Posterior vena cava (tissue), 2 donors: ENCODE data around the gene NPY4R. TPM values are rescaled to one million over a fixed set of nuclear protein-coding genes. Genes with fewer than 3 reads are reported as not detected.

Source experiments
- total RNA-seq, 2 donors: library from RNA; stranded (reverse); fragmentation: NEBNext Ultra II Directional; extraction: Animal tissue kit (Norgen Biotek cat#: 25700); gene quantifications; one replicate each; pipeline ENCODE4 v1.2.1, GENCODE V29; 2021
- donor health status: DM: yes; HTN: yes; CAD: no.
- donor health status: DM: yes; HTN: yes; CAD: no.

The NPY4R gene
- total RNA-seq, 2 donors from 2014 or later: not detected

Other genes starting within 250 kb of the NPY4R start
- gene ANTXRL, start 179.0 kb downstream of the NPY4R start, total RNA-seq: not detected
- not detected for gene ANXA8L1, start 90.2 kb downstream of the NPY4R start, total RNA-seq
- gene GPRIN2, start 90.7 kb upstream of the NPY4R start, total RNA-seq: not detected
- gene SYT15, start 113.2 kb upstream of the NPY4R start, total RNA-seq: 1 to 10 TPM; 5.9 to 6.8 TPM